Tibial artery (tissue), 4 donors: ENCODE data around the gene TNPO2.
A peak's percentile ranks its signal among the peaks of the same experiment; 100 is the strongest.
"Not testable (repeated sequence)": the region's sequence is repeated elsewhere in the genome, so short reads cannot be mapped to it uniquely, and the experiment has no call there.

Source experiments
- DNase-seq, 2 donors: peaks; one replicate each; pipeline ENCODE4 v3.0.0-alpha.2; 2019
- H3K27ac ChIP-seq, 2 donors: fragments of 200-600 bp; sonication (generic) in 1 of 2; 1 replicate in 1 of 2; 2 replicates in 1 of 2; pipeline ENCODE4 v1.5.1; 2018 to 2019; ENCODE audit warnings: mild to moderate bottlenecking in 1 of 2
- H3K27me3 ChIP-seq, 2 donors: fragments of 200-600 bp; sonication (generic) in 1 of 2; one replicate each; pipeline versions ENCODE4 v1.5.1 to v1.6.0; 2016 to 2019
- H3K36me3 ChIP-seq, 3 donors: fragments of 200-600 bp; sonication (generic) in 2 of 3; one replicate each; pipeline ENCODE4 v1.5.1; 2016 to 2019; ENCODE audit warnings: mild to moderate bottlenecking in 2 of 3
- H3K4me1 ChIP-seq, 4 donors: fragments of 200-600 bp; sonication (generic) in 2 of 4; 1 replicate in 3 of 4; 2 replicates in 1 of 4; pipeline ENCODE4 v1.5.1; 2016 to 2019
- H3K4me3 ChIP-seq, 2 donors: fragments of 200-600 bp; sonication (generic) in 1 of 2; 1 replicate in 1 of 2; 2 replicates in 1 of 2; pipeline ENCODE4 v1.5.1; 2018 to 2019; ENCODE audit warnings: mild to moderate bottlenecking in 2 of 2
- H3K9me3 ChIP-seq, 3 donors: fragments of 200-600 bp; sonication (generic) in 1 of 3; one replicate each; pipeline ENCODE4 v1.5.1; 2016 to 2019
- intact Hi-C: fragments of 100-400 bp; cut with DNase I; formaldehyde crosslinking; loops from one replicate; pipeline ENCODE4 v1.15.0; 2023; ENCODE audit warnings: low total_unique reads
- TF ChIP-seq, protein P1 (sequence below), 2 experiments: fragments of 200-600 bp in 1 of 2; fragments of 450-650 bp in 1 of 2; IDR thresholded peaks; one replicate each; pipeline ENCODE4 v1.5.1; 2017 to 2019; ENCODE audit warnings: antibody characterized with exemption in 2 of 2, mild to moderate bottlenecking in 1 of 2, moderate library complexity in 1 of 2

The TNPO2 gene

DNA sequence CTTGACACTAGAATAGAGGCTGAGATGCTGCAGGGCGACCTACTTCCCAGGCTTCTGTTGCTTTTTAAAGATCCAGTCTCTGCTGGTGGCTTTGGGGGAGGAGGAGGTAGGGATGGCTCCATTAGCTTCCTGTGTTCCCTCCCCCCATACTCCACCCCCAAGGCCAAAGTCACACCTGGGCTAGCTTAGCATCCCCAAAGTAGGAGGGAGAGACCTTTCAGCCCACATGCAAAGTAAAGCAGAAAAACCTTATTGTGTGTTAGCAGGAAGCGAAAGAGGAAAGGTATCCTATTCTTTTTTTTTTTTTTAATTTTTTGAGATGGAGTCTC lies 3.2 kb upstream of the TNPO2 start:
- Histone ChIP-seq H3K9me3 (no peaks in the 10 kb centered on the region), H3K4me1 (peaks cover 0 to 21% (median 16%) of the 10 kb centered on the region in 4 donors), H3K27ac (no peak overlapping the region), H3K27me3 (no peaks in the 10 kb centered on the region), H3K36me3 (peaks cover 18 to 54% (median 36%) of the 10 kb centered on the region in 3 donors), H3K4me3 (no peak overlapping the region)
- TF ChIP-seq, protein P1, sequence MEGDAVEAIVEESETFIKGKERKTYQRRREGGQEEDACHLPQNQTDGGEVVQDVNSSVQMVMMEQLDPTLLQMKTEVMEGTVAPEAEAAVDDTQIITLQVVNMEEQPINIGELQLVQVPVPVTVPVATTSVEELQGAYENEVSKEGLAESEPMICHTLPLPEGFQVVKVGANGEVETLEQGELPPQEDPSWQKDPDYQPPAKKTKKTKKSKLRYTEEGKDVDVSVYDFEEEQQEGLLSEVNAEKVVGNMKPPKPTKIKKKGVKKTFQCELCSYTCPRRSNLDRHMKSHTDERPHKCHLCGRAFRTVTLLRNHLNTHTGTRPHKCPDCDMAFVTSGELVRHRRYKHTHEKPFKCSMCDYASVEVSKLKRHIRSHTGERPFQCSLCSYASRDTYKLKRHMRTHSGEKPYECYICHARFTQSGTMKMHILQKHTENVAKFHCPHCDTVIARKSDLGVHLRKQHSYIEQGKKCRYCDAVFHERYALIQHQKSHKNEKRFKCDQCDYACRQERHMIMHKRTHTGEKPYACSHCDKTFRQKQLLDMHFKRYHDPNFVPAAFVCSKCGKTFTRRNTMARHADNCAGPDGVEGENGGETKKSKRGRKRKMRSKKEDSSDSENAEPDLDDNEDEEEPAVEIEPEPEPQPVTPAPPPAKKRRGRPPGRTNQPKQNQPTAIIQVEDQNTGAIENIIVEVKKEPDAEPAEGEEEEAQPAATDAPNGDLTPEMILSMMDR (IDR thresholded peaks at IDR 0.05): no peak
- intact Hi-C loops: no loop called here
- no peak for DNase-seq

DNA sequence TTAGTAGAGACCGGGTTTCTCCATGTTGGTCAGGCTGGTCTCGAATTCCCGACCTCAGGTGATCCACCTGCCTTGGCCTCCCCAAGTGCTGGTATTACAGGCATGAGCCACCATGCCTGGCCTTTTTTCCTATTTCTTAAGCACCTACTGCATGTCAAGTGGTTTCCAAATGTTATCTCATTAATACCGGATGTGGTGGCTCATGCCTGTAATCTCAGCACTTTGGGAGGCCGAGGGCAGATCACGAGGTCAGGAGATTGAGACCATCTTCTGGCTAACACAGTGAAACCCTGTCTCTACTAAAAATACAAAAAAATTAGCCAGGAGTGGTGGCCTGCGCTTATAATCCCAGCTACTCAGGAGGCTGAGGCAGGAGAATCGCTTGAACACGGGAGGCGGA lies 1.9 kb upstream of the TNPO2 start:
- intact Hi-C loops, H3K27ac ChIP-seq, DNase-seq, H3K27me3 ChIP-seq, H3K4me3 ChIP-seq, H3K9me3 ChIP-seq: not testable (repeated sequence)
- Histone ChIP-seq H3K4me1 (peaks cover 0 to 25% (median 21%) of the 10 kb centered on the region in 4 donors), H3K36me3 (peaks cover 16 to 42% (median 27%) of the 10 kb centered on the region in 3 donors)

DNA sequence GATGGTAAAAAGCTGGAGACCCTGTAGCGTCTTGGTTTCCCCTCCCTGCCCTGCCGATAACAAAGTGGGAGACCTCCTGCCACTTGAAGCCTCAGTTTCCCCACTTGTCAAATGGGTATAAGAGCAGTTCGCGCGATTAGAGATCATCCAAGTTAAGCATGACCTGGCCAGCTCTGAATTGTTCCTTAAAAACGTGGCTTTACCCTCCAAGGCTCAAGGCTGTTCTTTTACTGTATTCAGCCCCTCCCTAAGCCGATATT lies 421 bp downstream of the TNPO2 start:
- Histone ChIP-seq H3K4me1 (peaks cover 0 to 47% (median 33%) of the 10 kb centered on the region in 4 donors), H3K36me3 (peaks cover 0 to 28% (median 13%) of the 10 kb centered on the region in 3 donors), H3K27me3 (no peaks in the 10 kb centered on the region), H3K9me3 (no peaks in the 10 kb centered on the region), H3K4me3 (peak overlapping the region; percentile 90 to 91), H3K27ac (peak overlapping the region; percentile 89 to 96)
- intact Hi-C loops: loop anchor here (5.0 kb wide), 1 partner anchor 796 kb away; the partner anchor contains the start of gene ZNF700
- DNase-seq: no peak
- TF ChIP-seq, protein P1 (IDR thresholded peaks at IDR 0.05): no peak

DNA sequence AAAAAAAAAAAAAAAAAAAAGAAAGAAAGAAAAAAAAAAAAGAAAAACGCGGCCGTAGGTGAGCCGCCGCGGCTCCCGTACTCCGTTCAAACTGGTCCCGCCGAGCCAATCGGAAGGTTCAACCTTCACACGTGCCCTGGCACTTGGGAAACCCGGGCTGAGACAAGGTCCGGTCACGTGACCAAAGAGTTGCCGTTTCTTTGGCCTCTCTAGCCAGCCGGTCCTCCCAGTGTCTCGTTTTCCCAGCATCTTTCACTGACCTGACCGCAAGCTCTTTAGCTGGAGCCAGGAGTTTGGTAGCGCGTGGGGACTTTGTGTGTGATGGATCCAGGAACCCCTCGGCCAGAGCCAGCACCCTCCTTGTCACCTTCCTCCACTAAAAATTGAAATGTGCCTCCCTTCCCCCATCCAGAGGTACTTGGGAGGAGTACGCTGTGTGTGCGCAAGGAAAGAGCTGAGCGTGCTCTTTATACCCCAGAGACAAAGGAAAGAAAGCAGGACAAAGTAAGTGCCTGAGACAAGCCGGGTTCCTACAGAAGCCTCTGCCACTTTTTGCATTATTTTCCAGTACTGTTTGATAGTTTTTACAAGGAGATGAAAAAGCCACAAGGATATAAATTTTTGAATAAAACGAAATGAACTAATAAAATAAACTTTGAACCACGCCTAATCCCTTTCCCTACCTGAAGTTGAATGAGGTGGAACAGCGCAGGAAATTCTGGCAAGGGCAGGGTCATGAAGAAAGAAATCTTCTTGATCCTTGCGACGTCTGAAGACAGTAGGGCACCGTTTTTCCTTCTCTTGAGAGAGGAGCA lies 959 bp downstream of the TNPO2 start:
- no peaks in the 10 kb centered on the region for H3K9me3 ChIP-seq
- peaks cover 0 to 47% (median 33%) of the 10 kb centered on the region in 4 donors for H3K4me1 ChIP-seq
- no peaks in the 10 kb centered on the region for H3K27me3 ChIP-seq
- H3K36me3 ChIP-seq: peaks cover 0 to 28% (median 12%) of the 10 kb centered on the region in 3 donors
- DNase-seq: peak; percentile 99
- intact Hi-C loops: loop anchor here (5.0 kb wide), 1 partner anchor 795 kb away; the partner anchor contains the start of gene ZNF700
- peak overlapping the region; percentile 89 to 96 for H3K27ac ChIP-seq
- H3K4me3 ChIP-seq: peak overlapping the region; percentile 90 to 91
- TF ChIP-seq, protein P1 (IDR thresholded peaks at IDR 0.05): no peak

DNA sequence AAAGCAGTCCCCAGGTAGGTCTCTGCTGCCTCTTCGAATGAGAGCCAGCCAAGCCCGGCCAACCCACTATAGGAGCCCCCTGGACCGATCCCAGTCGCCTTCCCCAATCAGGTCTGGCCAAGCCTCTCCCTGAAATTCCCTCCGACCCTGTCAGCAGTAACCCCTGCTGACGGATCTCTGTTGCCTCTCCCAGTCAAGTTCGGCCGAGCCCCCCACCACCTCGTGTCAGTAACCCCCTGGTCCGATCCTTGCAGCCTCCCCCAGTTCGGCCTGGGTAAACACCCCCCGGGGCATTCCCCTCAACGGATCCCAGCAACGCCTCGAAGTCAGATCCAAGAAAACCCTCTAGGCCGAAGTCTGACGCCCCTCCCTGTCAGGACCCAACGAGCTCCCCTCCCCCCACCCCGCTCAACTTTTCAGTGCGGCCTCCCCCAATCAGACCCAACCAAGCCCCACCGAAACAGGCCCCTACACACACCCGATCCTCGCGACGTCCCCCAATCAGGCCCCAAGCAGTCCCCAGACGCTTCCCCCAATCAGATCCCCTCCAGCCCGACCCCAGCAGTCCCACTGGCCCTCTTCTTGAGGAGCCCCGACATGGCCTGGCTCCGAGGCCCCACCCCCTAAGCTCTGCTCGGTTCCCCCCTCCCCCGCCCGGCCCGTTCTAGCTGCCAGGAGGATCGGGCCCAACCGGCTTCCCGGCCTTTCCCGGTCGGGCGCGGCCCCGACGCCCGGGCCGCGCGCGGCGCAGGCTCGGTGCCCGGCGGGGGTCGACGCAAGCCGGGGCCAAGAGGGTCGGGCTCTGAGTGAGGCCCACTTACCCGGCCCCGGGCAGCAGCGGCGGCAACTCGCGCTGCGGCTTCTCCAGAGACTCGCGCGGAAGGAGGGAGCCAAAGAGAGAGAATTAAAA lies 1.8 kb downstream of the TNPO2 start:
- DNase-seq: peak; percentile 68 to 88
- TF ChIP-seq, protein P1 (IDR thresholded peaks at IDR 0.05): no peak
- H3K27me3 ChIP-seq: no peaks in the 10 kb centered on the region
- no peaks in the 10 kb centered on the region for H3K9me3 ChIP-seq
- peak overlapping the region; percentile 89 to 96 for H3K27ac ChIP-seq
- H3K4me3 ChIP-seq: peak overlapping the region; percentile 90 to 91
- intact Hi-C loops: loop anchor here (5.0 kb wide), 1 partner anchor 795 kb away; the partner anchor contains the start of gene ZNF700
- H3K36me3 ChIP-seq: peaks cover 0 to 32% (median 10%) of the 10 kb centered on the region in 3 donors
- H3K4me1 ChIP-seq: peaks cover 0 to 47% (median 33%) of the 10 kb centered on the region in 4 donors
